ENCODE results near the gene LBX2.
A peak's percentile ranks its signal among the peaks of the same experiment; 100 is the strongest.
"Not testable (repeated sequence)": the region's sequence is repeated elsewhere in the genome, so short reads cannot be mapped to it uniquely, and the experiment has no call there.

The LBX2 gene

GRCh38 chr2:74503506-74504475 lies 4.4 kb upstream of the LBX2 start:
- no peak for DNase-seq

- DNase-seq = peak in 1 of 2 donors; percentile 76
These were observed 3.5 kb upstream of the LBX2 start for GRCh38 chr2:74502720-74503505.

- DNase-seq = no peak
These were observed 2.8 kb upstream of the LBX2 start for GRCh38 chr2:74502147-74502719.

- no peak for DNase-seq
These were observed 2.1 kb upstream of the LBX2 start for GRCh38 chr2:74501335-74502071.

GRCh38 chr2:74500578-74500946 lies 1.2 kb upstream of the LBX2 start:
- DNase-seq = no peak

- DNase-seq = no peak
These were observed 656 bp upstream of the LBX2 start for GRCh38 chr2:74499940-74500577.

- no peak for DNase-seq
These were observed 720 bp downstream of the LBX2 start for GRCh38 chr2:74498500-74499266.

- DNase-seq = no peak
These were observed 1.5 kb downstream of the LBX2 start for GRCh38 chr2:74497777-74498499.

GRCh38 chr2:74496997-74497776 lies 2.2 kb downstream of the LBX2 start:
- no peak for DNase-seq

- no peak for DNase-seq
These were observed 4.0 kb downstream of the LBX2 start for GRCh38 chr2:74495440-74495839.

- no peak for DNase-seq
These were observed 5.9 kb downstream of the LBX2 start for GRCh38 chr2:74493546-74493945.

GRCh38 chr2:74491648-74492544 lies 7.5 kb downstream of the LBX2 start:
- DNase-seq = no peak

GRCh38 chr2:74489906-74490305 lies 9.5 kb downstream of the LBX2 start:
- DNase-seq = no peak

GRCh38 chr2:74488643-74489481 lies 10.5 kb downstream of the LBX2 start:
- no peak for DNase-seq

GRCh38 chr2:74486141-74486540 lies 13.3 kb downstream of the LBX2 start:
- no peak for DNase-seq

- DNase-seq = not testable (repeated sequence)
These were observed 15.7 kb downstream of the LBX2 start for GRCh38 chr2:74483675-74484164.

- DNase-seq = peak; percentile 93 to 95
These were observed 16.4 kb downstream of the LBX2 start, which contains the start of the genes CCDC142 and TTC31 for GRCh38 chr2:74482801-74483674. CCDC142 (minus strand) TSS chr2:74482998; CDS start chr2:74482837, 161 bp downstream. TTC31 (plus strand) TSS chr2:74483081; CDS start chr2:74483096, 15 bp downstream.

Measured in CD4-positive, alpha-beta T cell treated with Interleukin-1 beta for 1 hour (primary cell).